HG03558 (cell line): ENCODE measurements around the gene OPN1MW2.
"Not testable (repeated sequence)": the region's sequence is repeated elsewhere in the genome, so short reads cannot be mapped to it uniquely, and the experiment has no call there.

Source experiments
- ATAC-seq: cut with Tn5 transposase; IDR thresholded peaks from one replicate; pipeline ENCODE4 v1.9.1; 2021; ENCODE audit warnings: moderate number of reproducible peaks; ENCODE audit not compliant: unreplicated experiment; ENCODE audit errors: extremely low read depth

Gene OPN1MW2

GRCh38 chrX:154219456-154219855 lies at the start of gene OPN1MW2:
OPN1MW2 (plus strand) TSS chrX:154219756; CDS start chrX:154219816, 60 bp downstream.
- ATAC-seq = not testable (repeated sequence)

DNA sequence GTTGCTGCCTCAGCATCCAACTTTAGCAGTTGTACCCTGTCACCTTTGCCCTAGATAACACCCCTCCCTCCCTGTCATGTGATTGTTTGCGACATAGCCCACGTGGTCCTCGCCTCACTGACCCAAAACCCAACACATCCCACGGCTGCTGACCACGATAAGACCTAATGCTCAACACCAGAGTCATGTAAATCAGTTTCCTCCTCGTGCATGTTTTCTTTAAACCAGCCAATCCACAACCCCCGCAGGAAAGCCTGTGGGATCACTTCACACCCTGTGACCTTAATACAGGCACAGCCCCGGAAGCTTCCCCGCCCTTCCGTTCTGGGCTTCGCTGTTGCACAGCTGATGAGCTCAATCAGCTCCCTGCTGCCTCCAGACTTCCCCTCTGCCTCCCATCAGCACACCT lies 47.0 kb upstream of the OPN1MW2 start:
- ATAC-seq = not testable (repeated sequence)

GRCh38 chrX:154174356-154174755 lies 45.2 kb upstream of the OPN1MW2 start:
- ATAC-seq = not testable (repeated sequence)

DNA sequence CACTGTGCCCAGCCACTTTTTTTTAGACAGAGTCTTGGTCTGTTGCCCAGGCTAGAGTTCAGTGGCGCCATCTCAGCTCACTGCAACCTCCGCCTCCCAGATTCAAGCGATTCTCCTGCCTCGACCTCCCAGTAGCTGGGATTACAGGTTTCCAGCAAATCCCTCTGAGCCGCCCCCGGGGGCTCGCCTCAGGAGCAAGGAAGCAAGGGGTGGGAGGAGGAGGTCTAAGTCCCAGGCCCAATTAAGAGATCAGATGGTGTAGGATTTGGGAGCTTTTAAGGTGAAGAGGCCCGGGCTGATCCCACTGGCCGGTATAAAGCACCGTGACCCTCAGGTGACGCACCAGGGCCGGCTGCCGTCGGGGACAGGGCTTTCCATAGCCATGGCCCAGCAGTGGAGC lies 37.3 kb upstream of the OPN1MW2 start, which contains the start of gene OPN1MW:
Gene OPN1MW, plus strand, starts transcription at position 301 of the 400 bp plus-strand sequence. Its CDS starts 82 bp downstream, at position 383.
- ATAC-seq = not testable (repeated sequence)

- not testable (repeated sequence) for ATAC-seq
Observed at GRCh38 chrX:154183794-154184193, 35.8 kb upstream of the OPN1MW2 start.

GRCh38 chrX:154192846-154193245 lies 26.7 kb upstream of the OPN1MW2 start:
- not testable (repeated sequence) for ATAC-seq

GRCh38 chrX:154194316-154194715 lies 25.2 kb upstream of the OPN1MW2 start:
- ATAC-seq = not testable (repeated sequence)

DNA sequence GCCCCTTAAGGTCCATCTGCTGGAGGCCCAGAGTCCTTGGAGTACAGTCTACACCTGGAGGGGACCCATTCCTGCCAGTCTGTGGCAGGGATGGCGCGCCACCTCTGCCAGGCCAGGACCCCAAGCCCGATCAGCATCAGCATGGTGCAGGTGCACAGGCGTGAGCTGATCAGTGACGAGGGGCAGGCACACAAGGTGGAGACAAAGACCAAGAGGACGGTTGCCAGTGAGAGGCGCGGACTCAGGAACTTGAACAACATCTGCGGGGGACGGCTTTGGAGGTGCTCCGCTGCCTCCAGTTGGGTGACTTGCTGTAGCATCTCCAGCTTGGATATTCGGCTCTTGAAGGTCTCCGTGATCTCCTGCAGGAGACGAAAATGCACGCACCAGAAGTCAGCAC lies 23.1 kb upstream of the OPN1MW2 start:
- ATAC-seq = not testable (repeated sequence)

DNA sequence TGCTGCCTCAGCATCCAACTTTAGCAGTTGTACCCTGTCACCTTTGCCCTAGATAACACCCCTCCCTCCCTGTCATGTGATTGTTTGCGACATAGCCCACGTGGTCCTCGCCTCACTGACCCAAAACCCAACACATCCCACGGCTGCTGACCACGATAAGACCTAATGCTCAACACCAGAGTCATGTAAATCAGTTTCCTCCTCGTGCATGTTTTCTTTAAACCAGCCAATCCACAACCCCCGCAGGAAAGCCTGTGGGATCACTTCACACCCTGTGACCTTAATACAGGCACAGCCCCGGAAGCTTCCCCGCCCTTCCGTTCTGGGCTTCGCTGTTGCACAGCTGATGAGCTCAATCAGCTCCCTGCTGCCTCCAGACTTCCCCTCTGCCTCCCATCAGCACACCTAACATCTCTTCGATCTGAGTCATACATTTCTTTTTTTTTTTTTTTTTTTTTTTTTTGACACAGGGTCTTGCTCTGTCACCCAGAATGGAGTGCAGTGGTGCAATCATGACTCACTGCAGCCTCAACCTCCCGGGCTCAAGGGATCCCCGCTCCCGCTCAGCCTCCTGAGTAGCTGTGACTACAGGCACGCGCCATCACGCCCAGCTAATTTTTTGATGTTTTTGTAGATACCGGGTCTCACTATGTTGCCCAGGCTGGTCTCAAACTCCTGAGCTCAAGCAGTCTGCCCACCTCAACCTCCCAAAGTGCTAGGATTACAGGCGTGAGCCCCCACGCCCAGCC lies 9.7 kb upstream of the OPN1MW2 start:
- peak; percentile 79 for ATAC-seq

- ATAC-seq = not testable (repeated sequence)
Observed at GRCh38 chrX:154211057-154211456, 8.5 kb upstream of the OPN1MW2 start.

DNA sequence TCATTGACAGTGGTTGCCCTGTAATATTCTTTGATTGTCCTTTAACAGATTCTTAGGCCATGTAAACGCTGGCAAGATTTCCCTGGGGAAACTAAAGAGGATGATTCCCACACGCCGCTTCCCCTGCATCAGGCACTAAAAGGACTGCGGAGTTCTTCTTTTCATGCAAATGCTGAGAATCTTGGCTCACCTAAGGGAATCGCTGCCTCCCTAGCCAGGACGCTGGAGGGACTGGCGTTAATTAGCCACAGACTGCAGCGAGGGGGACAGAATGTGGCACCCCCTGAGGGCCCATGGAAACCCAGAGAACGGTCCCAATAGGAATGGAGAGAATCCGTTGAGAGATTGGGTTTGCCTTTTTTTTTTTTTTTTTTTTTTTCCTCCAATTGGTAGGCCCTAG lies 8.1 kb upstream of the OPN1MW2 start:
- ATAC-seq = not testable (repeated sequence)

DNA sequence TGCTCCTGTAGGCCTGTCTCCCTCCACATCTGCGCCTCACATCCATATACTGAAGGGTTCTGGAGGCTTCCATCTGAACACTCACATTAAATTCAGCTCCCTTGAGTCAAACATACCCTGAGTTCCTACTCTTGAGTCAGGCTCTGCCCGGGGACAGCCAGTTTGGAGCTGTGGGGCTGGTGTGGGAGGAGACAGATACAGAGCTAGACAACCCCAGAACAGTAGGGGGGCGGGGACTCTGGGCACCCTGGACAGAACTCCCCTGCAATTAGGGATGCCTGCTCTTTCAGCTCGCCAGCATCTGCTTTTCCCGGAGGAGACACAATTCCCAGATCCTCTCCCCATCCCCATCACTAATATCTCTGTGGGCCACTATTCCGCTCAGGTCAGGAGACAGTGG lies 5.7 kb downstream of the OPN1MW2 start:
- ATAC-seq = not testable (repeated sequence)

DNA sequence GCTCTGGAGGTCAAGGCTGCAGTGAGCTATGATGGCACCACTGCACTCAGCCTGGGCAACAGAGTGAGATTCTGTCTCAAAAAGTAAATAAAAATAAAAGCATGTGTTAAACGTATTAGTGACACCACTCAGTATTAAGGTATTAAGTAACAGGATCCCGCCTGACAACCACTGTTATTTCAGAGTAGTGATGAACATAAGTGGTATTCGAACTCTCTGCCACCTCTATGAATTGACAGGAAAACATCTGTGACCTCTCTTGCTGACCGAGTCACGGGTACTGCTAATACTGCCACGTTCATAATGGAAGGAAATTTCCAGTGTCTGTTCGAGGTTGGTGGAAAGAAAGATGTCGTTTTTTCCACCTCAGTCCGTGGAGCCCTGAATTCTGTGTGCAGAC lies 7.2 kb downstream of the OPN1MW2 start:
- ATAC-seq = not testable (repeated sequence)

GRCh38 chrX:154231443-154231842 lies 11.9 kb downstream of the OPN1MW2 start:
- not testable (repeated sequence) for ATAC-seq

DNA sequence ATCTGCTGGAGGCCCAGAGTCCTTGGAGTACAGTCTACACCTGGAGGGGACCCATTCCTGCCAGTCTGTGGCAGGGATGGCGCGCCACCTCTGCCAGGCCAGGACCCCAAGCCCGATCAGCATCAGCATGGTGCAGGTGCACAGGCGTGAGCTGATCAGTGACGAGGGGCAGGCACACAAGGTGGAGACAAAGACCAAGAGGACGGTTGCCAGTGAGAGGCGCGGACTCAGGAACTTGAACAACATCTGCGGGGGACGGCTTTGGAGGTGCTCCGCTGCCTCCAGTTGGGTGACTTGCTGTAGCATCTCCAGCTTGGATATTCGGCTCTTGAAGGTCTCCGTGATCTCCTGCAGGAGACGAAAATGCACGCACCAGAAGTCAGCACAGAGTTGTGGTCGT lies 14.1 kb downstream of the OPN1MW2 start:
- ATAC-seq = not testable (repeated sequence)

GRCh38 chrX:154238939-154239559 lies 19.5 kb downstream of the OPN1MW2 start:
- not testable (repeated sequence) for ATAC-seq

GRCh38 chrX:154239982-154240503 lies 20.5 kb downstream of the OPN1MW2 start:
- ATAC-seq = not testable (repeated sequence)

GRCh38 chrX:154247377-154248045 lies 28.0 kb downstream of the OPN1MW2 start:
- ATAC-seq = not testable (repeated sequence)

DNA sequence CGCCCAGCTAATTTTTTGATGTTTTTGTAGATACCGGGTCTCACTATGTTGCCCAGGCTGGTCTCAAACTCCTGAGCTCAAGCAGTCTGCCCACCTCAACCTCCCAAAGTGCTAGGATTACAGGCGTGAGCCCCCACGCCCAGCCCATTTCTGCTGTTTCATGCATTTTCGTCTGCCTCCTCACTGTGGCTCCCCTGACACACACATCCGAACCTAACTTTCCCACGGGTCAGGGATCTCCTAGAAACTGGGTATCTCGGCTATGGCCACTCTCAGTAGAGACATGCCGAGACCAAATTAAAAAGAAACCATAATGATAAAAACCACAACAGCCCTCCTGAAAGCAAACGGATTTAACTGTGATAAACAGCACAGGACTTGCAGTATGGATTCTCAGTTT lies 28.5 kb downstream of the OPN1MW2 start:
- ATAC-seq = not testable (repeated sequence)

DNA sequence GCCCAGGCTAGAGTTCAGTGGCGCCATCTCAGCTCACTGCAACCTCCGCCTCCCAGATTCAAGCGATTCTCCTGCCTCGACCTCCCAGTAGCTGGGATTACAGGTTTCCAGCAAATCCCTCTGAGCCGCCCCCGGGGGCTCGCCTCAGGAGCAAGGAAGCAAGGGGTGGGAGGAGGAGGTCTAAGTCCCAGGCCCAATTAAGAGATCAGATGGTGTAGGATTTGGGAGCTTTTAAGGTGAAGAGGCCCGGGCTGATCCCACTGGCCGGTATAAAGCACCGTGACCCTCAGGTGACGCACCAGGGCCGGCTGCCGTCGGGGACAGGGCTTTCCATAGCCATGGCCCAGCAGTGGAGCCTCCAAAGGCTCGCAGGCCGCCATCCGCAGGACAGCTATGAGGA lies 37.7 kb downstream of the OPN1MW2 start, which contains the start of gene OPN1MW3:
Gene OPN1MW3, plus strand, starts transcription at position 301 of the 400 bp plus-strand sequence. Its CDS starts 38 bp downstream, at position 339.
- ATAC-seq = not testable (repeated sequence)
